CD14-positive monocyte (primary cell): ENCODE data around the gene FEM1A. TPM values are rescaled to one million over a fixed set of nuclear protein-coding genes. Genes with fewer than 3 reads are reported as not detected.
A peak's percentile ranks its signal among the peaks of the same experiment; 100 is the strongest.

Source experiments
- DNase-seq, 3 donors: peaks; one replicate each; pipeline ENCODE4 v3.0.0-alpha.2; 2011 to 2022
- H2AFZ ChIP-seq: 2 replicates; pipeline ENCODE4 v1.6.0; 2012; ENCODE audit warnings: mild to moderate bottlenecking, low read depth, low read length, inconsistent platforms; ENCODE audit not compliant: insufficient read depth, poor library complexity, severe bottlenecking
- H3K27ac ChIP-seq, 2 donors: 1 replicate in 1 of 2; 2 replicates in 1 of 2; pipeline ENCODE4 v1.5.1; 2012 to 2013; ENCODE audit warnings: low read length in 2 of 2, control low read depth in 1 of 2, inconsistent platforms in 1 of 2, low read depth in 1 of 2, mild to moderate bottlenecking in 1 of 2
- H3K27me3 ChIP-seq, 2 donors: one replicate each; pipeline versions ENCODE4 v1.6.0 to v1.6.1; 2011 to 2013; ENCODE audit warnings: low read length in 2 of 2; ENCODE audit not compliant: control insufficient read depth in 2 of 2, insufficient read depth in 2 of 2
- H3K36me3 ChIP-seq, 2 donors: replicated peaks in 1 of 2; 1 replicate in 1 of 2; 2 replicates in 1 of 2; pipeline versions ENCODE4 v1.5.1 to v1.6.1; 2012 to 2013; ENCODE audit warnings: low read length in 2 of 2, control low read depth in 1 of 2, inconsistent platforms in 1 of 2, mild to moderate bottlenecking in 1 of 2; ENCODE audit not compliant: insufficient read depth in 2 of 2, control insufficient read depth in 1 of 2
- H3K4me1 ChIP-seq, 2 donors: 1 replicate in 1 of 2; 2 replicates in 1 of 2; pipeline versions ENCODE4 v1.5.1 to v1.6.1; 2012 to 2013; ENCODE audit warnings: low read length in 2 of 2, control low read depth in 1 of 2, inconsistent platforms in 1 of 2, mild to moderate bottlenecking in 1 of 2, moderate library complexity in 1 of 2; ENCODE audit not compliant: insufficient read depth in 2 of 2, control insufficient read depth in 1 of 2
- H3K4me2 ChIP-seq: replicated peaks from 2 replicates; pipeline ENCODE3; 2012; ENCODE audit warnings: low read length, moderate library complexity, mild to moderate bottlenecking; ENCODE audit not compliant: poor library complexity, severe bottlenecking; ENCODE audit errors: extremely low read depth
- H3K4me3 ChIP-seq, 3 experiments: fragments of 200-600 bp in 1 of 3; sonication (generic) in 1 of 3; replicated peaks in 1 of 3; 1 replicate in 2 of 3; 2 replicates in 1 of 3; pipeline ENCODE4 v1.5.1; 2011 to 2013; ENCODE audit warnings: low read length in 3 of 3, mild to moderate bottlenecking in 3 of 3, control low read depth in 2 of 3, low read depth in 2 of 3, inconsistent platforms in 1 of 3, moderate library complexity in 1 of 3
- H3K79me2 ChIP-seq: 2 replicates; pipeline ENCODE4 v1.6.0; 2012; ENCODE audit warnings: mild to moderate bottlenecking, control low read depth, inconsistent platforms, low read length, moderate library complexity; ENCODE audit not compliant: insufficient read depth
- H3K9ac ChIP-seq: 2 replicates; pipeline ENCODE4 v1.6.0; 2017; ENCODE audit warnings: low read length, mild to moderate bottlenecking; ENCODE audit not compliant: insufficient read depth, poor library complexity, severe bottlenecking
- H3K9me3 ChIP-seq, 2 donors: replicated peaks in 1 of 2; 1 replicate in 1 of 2; 2 replicates in 1 of 2; pipeline versions ENCODE4 v1.5.1 to v1.6.1; 2012 to 2013; ENCODE audit warnings: low read length in 2 of 2, control low read depth in 1 of 2; ENCODE audit not compliant: control insufficient read depth in 1 of 2, insufficient read depth in 1 of 2
- H4K20me1 ChIP-seq: 2 replicates; pipeline ENCODE4 v1.6.0; 2012; ENCODE audit warnings: mild to moderate bottlenecking, low read length, control low read depth, moderate library complexity; ENCODE audit not compliant: insufficient read depth
- H3K27ac Mint-ChIP-seq, 7 donors: one replicate each; pipeline ENCODE4 v1.8.0; 2020; ENCODE audit warnings: mild to moderate bottlenecking in 7 of 7, mixed read lengths in 7 of 7, moderate library complexity in 6 of 7, inconsistent platforms in 2 of 7
- H3K27me3 Mint-ChIP-seq, 3 donors: one replicate each; pipeline ENCODE4 v1.8.0; 2021 to 2022; ENCODE audit warnings: low read depth in 3 of 3, mild to moderate bottlenecking in 3 of 3, mixed read lengths in 3 of 3, moderate library complexity in 3 of 3, inconsistent platforms in 1 of 3
- H3K36me3 Mint-ChIP-seq, 2 donors: one replicate each; pipeline ENCODE4 v1.8.0; 2020; ENCODE audit warnings: mixed read lengths in 2 of 2, inconsistent platforms in 1 of 2, mild to moderate bottlenecking in 1 of 2
- H3K4me1 Mint-ChIP-seq: one replicate; pipeline ENCODE4 v1.8.0; 2020; ENCODE audit warnings: mild to moderate bottlenecking, mixed read lengths
- H3K4me3 Mint-ChIP-seq, 2 donors: one replicate each; pipeline ENCODE4 v1.8.0; 2020; ENCODE audit warnings: mild to moderate bottlenecking in 2 of 2, mixed read lengths in 2 of 2, moderate library complexity in 1 of 2
- H3K9me3 Mint-ChIP-seq, 7 donors: one replicate each; pipeline ENCODE4 v1.8.0; 2020 to 2022; ENCODE audit warnings: mixed read lengths in 7 of 7, mild to moderate bottlenecking in 6 of 7, moderate library complexity in 6 of 7, inconsistent platforms in 2 of 7
- CTCF ChIP-seq: fragments of 200-600 bp; IDR thresholded peaks from one replicate; pipeline ENCODE4 v1.8.0; 2022; ENCODE audit warnings: antibody characterized with exemption, mild to moderate bottlenecking
- WGBS: methylation state at CpG from one replicate; pipeline ENCODE4 v1.1.5; 2013; ENCODE audit warnings: missing lambda C conversion rate; ENCODE audit not compliant: insufficient coverage; 5-methylcytosine and 5-hydroxymethylcytosine counted together
- intact Hi-C, 2 donors: fragments of 100-400 bp; cut with micrococcal nuclease; formaldehyde crosslinking; loops; one replicate each; pipeline versions ENCODE4 v1.15.0 to v1.15.1; 2023
- polyA plus RNA-seq, 3 donors: library from polyadenylated mRNA; depleted of rRNA in 1 of 3; unstranded in 2 of 3; stranded (reverse) in 1 of 3; fragments of 300-500 nt in 2 of 3; fragments of >200 nt in 1 of 3; fragmentation: Illumina TruSeq in 2 of 3; gene quantifications; 1 replicate in 2 of 3; 2 replicates in 1 of 3; pipeline ENCODE4 v1.2.3, GENCODE V29; 2012 to 2021

The FEM1A gene
- polyA plus RNA-seq, 3 donors = 2.1 to 4.2 (median 2.4) TPM

DNA sequence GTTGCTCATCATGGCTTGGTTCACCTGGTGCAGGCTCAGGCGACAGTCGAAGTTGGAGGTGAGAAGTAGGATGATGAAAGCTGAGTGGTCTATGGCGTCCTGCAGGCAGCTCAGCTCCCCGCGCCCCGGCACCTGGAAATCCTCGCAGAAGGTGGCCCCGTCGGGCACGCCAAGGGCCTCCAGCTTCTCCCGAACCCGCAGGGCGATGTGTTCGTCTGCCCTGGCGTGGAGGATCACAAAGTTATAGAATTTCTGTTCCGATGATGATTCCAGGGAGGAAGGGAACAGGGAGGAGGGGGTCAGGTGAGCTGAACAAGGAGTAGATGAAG, 25.4 kb downstream of the FEM1A start:
- Histone ChIP-seq H3K36me3 (peaks cover 29 to 41% of the 10 kb centered on the region in 2 donors), H3K79me2 (peaks cover 32% of the 10 kb centered on the region), H3K4me2 (no peak overlapping the region), H3K27me3 (no peaks in the 10 kb centered on the region), H3K9me3 (no peaks in the 10 kb centered on the region), H2AFZ (no peak overlapping the region), H3K9ac (no peak overlapping the region), H4K20me1 (peaks cover 69% of the 10 kb centered on the region), H3K4me3 (no peak overlapping the region), H3K4me1 (peaks cover 43 to 46% of the 10 kb centered on the region in 2 donors), H3K27ac (no peak overlapping the region)
- Mint-ChIP-seq H3K4me3 (no peak overlapping the region), H3K4me1 (peaks cover 27% of the 10 kb centered on the region), H3K36me3 (peaks cover 36 to 51% of the 10 kb centered on the region in 2 donors), H3K9me3 (peaks cover 0 to 4% (median 0%) of the 10 kb centered on the region in 7 donors), H3K27me3 (peaks cover 0 to 6% (median 0%) of the 10 kb centered on the region in 3 donors), H3K27ac (peak overlapping the region in 3 of 7 donors; percentile 12 to 25 (median 14))
- TF ChIP-seq CTCF = no peak
- WGBS = 96% methylated on average over 15 of the region's 16 CpGs
- intact Hi-C loops = no loop called here
- no peak for DNase-seq

DNA sequence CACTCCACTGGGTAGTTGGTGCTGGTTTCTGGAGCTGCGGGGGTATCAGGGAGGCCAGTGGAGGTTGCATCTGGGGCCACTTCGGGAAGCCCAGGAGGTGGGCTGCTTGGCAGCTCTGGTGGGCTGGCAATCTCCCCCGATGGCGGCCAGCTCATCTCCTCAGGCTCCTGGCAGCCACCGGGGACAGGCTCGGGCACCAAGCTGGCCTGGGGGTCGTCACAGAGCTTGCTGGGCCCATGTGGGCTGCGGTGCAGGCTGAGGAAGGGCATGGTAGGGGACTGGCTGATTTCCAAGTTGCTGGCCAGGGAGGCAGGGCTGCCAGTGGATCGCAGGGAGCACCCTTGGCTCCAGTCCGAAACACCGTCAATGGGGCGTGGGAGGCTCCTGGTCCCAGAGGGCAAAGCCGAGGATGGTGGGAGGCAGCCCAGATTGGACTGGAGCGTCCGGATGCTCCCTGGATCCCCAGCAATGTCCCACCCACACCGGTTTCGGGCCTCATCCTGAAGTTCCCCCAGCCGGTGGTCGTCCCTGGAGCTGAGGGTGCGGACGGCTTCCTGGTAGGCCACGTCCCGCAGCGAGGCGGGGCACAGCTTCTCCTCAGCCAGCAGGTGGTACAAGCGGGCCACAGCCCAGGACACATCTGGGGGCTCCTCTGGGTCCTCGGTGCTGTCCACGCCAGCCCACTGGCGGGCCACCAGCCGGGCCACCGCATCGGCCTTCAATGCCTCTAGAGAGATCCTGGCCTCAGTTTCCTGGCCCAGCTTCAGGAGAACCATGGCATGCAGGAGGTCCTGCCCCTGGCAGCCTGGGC, 26.1 kb downstream of the FEM1A start:
- intact Hi-C loops = no loop called here
- 95% methylated on average over 30 of the region's 32 CpGs for WGBS
- Histone ChIP-seq H2AFZ (no peak overlapping the region), H3K79me2 (peaks cover 38% of the 10 kb centered on the region), H3K36me3 (peaks cover 29 to 45% of the 10 kb centered on the region in 2 donors), H3K27me3 (no peaks in the 10 kb centered on the region), H3K4me3 (no peak overlapping the region), H3K4me1 (peaks cover 35 to 38% of the 10 kb centered on the region in 2 donors), H4K20me1 (peaks cover 76% of the 10 kb centered on the region), H3K9me3 (no peaks in the 10 kb centered on the region), H3K4me2 (no peak overlapping the region), H3K27ac (no peak overlapping the region), H3K9ac (no peak overlapping the region)
- no peak for TF ChIP-seq CTCF
- peak overlapping the region in 2 of 7 donors; percentile 12 to 14 for H3K27ac Mint-ChIP-seq
- no peak for DNase-seq
- H3K36me3 Mint-ChIP-seq = peaks cover 39 to 55% of the 10 kb centered on the region in 2 donors
- H3K4me1 Mint-ChIP-seq = peaks cover 20% of the 10 kb centered on the region
- no peak overlapping the region for H3K4me3 Mint-ChIP-seq
- H3K27me3 Mint-ChIP-seq = peaks cover 0 to 6% (median 0%) of the 10 kb centered on the region in 3 donors
- peaks cover 0 to 2% (median 0%) of the 10 kb centered on the region in 7 donors for H3K9me3 Mint-ChIP-seq
